ENCODE data around the gene WHRN. TPM values are rescaled to one million over a fixed set of nuclear protein-coding genes. Genes with fewer than 3 reads are reported as not detected.

Gene WHRN
- total and polyA plus RNA-seq, 2 of the 8 experiments (the other 6 are each of a cell fraction or from before 2014, with no cell fraction given), result 4.4 to 7.7 TPM

GRCh38 chr9:114499941-114500696 lies 5.2 kb downstream of the WHRN start (continued):
- TF ChIP-seq HDAC2 (IDR thresholded peaks at IDR 0.05; ENCODE audit: borderline replicate concordance in 1 of 2, low read depth in 2 of 2, low read length in 2 of 2), result no peak
- TF ChIP-seq CHD7 (IDR thresholded peaks at IDR 0.05; ENCODE audit: insufficient replicate concordance, low read length), result no peak
- no peak for TF ChIP-seq JUN (IDR thresholded peaks at IDR 0.05; ENCODE audit: low read depth, low read length)
- no peak for TF ChIP-seq CBX5 (IDR thresholded peaks at IDR 0.05; ENCODE audit: low read depth, low read length)
- TF ChIP-seq RBBP5 (IDR thresholded peaks at IDR 0.05; ENCODE audit: borderline replicate concordance, low read depth, low read length), result no peak

Data from H1 (cell line).